Mesothelial cell of epicardium (in vitro differentiated cells): ENCODE measurements around the gene RBM26. TPM values are rescaled to one million over a fixed set of nuclear protein-coding genes. Genes with fewer than 3 reads are reported as not detected.

Experiments
- DNase-seq, 2 experiments: peaks; one replicate each; pipeline ENCODE4 v3.0.0; 2021; ENCODE audit warnings: low spot score in 2 of 2; ENCODE audit not compliant: unreplicated experiment in 2 of 2
- H3K27ac Mint-ChIP-seq: 2 replicates; pipeline ENCODE4 v1.8.0; 2021; ENCODE audit warnings: mixed read lengths
- H3K27me3 Mint-ChIP-seq: 2 replicates; pipeline ENCODE4 v1.8.0; 2021; ENCODE audit warnings: low read depth, mixed read lengths
- H3K36me3 Mint-ChIP-seq: 2 replicates; pipeline ENCODE4 v1.8.0; 2021; ENCODE audit warnings: mixed read lengths
- H3K4me1 Mint-ChIP-seq: 2 replicates; pipeline ENCODE4 v1.8.0; 2021; ENCODE audit warnings: mixed read lengths
- H3K4me3 Mint-ChIP-seq: 2 replicates; pipeline ENCODE4 v1.8.0; 2021; ENCODE audit warnings: mild to moderate bottlenecking, moderate library complexity, mixed read lengths
- H3K9me3 Mint-ChIP-seq: 2 replicates; pipeline ENCODE4 v1.8.0; 2021; ENCODE audit warnings: mixed read lengths
- total RNA-seq: library from RNA; stranded (reverse); gene quantifications from 3 replicates; pipeline ENCODE4 v1.2.1, GENCODE V29; 2021
- TF ChIP-seq, protein P1 (sequence below): fragments of 200-600 bp; sonication (generic); IDR thresholded peaks from one replicate; pipeline ENCODE4 v1.5.0; 2021; ENCODE audit warnings: antibody characterized with exemption; ENCODE audit not compliant: unreplicated experiment

Gene RBM26
- total RNA-seq, 1 donor from 2014 or later, result 87.3 TPM

DNA sequence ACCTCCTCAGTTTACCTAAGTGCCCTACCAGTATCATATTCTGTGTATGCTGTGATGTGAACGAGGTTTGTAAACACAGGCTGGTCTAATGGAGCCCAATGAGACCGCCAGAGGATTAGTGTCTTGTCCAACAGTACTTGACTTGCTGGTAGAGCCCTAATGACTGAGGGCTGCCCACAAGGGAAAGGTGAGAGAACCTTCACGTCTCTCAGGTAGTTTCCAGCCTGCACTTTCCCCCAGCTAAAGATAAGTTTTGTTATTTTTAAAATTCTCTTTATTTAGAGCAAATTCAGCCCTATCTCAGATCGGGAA, 498 bp upstream of the RBM26 start:
- Mint-ChIP-seq H3K9me3 (no peaks in the 10 kb centered on the region), H3K4me1 (peaks cover 46% of the 10 kb centered on the region), H3K27me3 (no peaks in the 10 kb centered on the region), H3K36me3 (no peaks in the 10 kb centered on the region), H3K4me3 (peak overlapping the region; percentile 93), H3K27ac (peak overlapping the region; percentile 99)
- no peak for DNase-seq
- TF ChIP-seq, protein P1, sequence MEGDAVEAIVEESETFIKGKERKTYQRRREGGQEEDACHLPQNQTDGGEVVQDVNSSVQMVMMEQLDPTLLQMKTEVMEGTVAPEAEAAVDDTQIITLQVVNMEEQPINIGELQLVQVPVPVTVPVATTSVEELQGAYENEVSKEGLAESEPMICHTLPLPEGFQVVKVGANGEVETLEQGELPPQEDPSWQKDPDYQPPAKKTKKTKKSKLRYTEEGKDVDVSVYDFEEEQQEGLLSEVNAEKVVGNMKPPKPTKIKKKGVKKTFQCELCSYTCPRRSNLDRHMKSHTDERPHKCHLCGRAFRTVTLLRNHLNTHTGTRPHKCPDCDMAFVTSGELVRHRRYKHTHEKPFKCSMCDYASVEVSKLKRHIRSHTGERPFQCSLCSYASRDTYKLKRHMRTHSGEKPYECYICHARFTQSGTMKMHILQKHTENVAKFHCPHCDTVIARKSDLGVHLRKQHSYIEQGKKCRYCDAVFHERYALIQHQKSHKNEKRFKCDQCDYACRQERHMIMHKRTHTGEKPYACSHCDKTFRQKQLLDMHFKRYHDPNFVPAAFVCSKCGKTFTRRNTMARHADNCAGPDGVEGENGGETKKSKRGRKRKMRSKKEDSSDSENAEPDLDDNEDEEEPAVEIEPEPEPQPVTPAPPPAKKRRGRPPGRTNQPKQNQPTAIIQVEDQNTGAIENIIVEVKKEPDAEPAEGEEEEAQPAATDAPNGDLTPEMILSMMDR, result no peak

DNA sequence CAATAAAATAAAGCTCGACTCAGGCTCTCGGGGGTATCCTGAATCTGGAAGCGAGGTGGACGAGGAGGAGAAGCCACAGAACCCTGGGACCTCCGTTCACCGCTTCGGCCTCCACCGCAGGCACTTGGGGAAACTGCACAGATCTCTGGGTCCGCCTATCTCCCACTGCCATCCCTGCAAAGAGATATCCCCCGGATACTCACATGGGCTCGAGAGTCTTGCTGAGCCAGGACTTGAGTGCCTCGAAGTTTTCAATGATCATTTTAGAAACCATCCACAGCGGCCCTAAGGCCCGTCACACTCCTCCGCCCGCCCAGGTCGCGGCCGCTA, 589 bp downstream of the RBM26 start:
- DNase-seq, result no peak
- H3K4me3 Mint-ChIP-seq, result no peak overlapping the region
- no peaks in the 10 kb centered on the region for H3K9me3 Mint-ChIP-seq
- H3K27me3 Mint-ChIP-seq, result no peaks in the 10 kb centered on the region
- peaks cover 1% of the 10 kb centered on the region for H3K36me3 Mint-ChIP-seq
- H3K4me1 Mint-ChIP-seq, result peaks cover 52% of the 10 kb centered on the region
- TF ChIP-seq, protein P1, result no peak
- H3K27ac Mint-ChIP-seq, result no peak overlapping the region

- TF ChIP-seq, protein P1, result no peak
- DNase-seq, result no peak
- H3K4me1 Mint-ChIP-seq, result peaks cover 50% of the 10 kb centered on the region
- H3K27me3 Mint-ChIP-seq, result no peaks in the 10 kb centered on the region
- no peaks in the 10 kb centered on the region for H3K9me3 Mint-ChIP-seq
- no peak overlapping the region for H3K27ac Mint-ChIP-seq
- no peak overlapping the region for H3K4me3 Mint-ChIP-seq
- peaks cover 6% of the 10 kb centered on the region for H3K36me3 Mint-ChIP-seq
Measured at GRCh38 chr13:79404985-79405384, 1.1 kb downstream of the RBM26 start.

DNA sequence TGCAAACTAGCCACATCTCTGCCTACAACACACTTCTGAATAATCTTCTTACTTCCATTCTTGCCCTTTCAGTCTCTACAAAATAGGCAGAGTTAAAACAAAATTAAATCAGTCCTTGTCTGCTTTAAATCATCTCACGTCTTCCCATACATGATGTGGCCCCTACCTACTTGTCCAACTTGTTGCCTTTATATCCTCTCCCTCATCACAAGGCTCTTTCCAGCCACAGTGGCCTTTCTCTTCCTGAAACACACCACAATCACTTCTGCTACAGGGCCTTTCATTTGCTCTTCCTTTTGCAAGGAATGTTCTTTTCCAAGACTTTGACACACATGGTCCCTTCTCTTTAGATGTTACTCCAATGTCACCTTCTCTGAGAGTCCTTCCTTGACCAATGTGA, 1.7 kb downstream of the RBM26 start:
- TF ChIP-seq, protein P1, result no peak
- no peaks in the 10 kb centered on the region for H3K9me3 Mint-ChIP-seq
- H3K36me3 Mint-ChIP-seq, result peaks cover 12% of the 10 kb centered on the region
- no peak for DNase-seq
- no peak overlapping the region for H3K27ac Mint-ChIP-seq
- no peaks in the 10 kb centered on the region for H3K27me3 Mint-ChIP-seq
- H3K4me1 Mint-ChIP-seq, result peaks cover 46% of the 10 kb centered on the region
- no peak overlapping the region for H3K4me3 Mint-ChIP-seq

- H3K27ac Mint-ChIP-seq, result peak overlapping the region; percentile 49
Measured at GRCh38 chr13:79403113-79403512, 2.9 kb downstream of the RBM26 start.

GRCh38 chr13:79402679-79403078, 3.4 kb downstream of the RBM26 start:
- Mint-ChIP-seq H3K27me3 (no peaks in the 10 kb centered on the region), H3K27ac (peak overlapping the region; percentile 49), H3K9me3 (no peaks in the 10 kb centered on the region), H3K4me3 (no peak overlapping the region), H3K4me1 (peaks cover 34% of the 10 kb centered on the region), H3K36me3 (peaks cover 24% of the 10 kb centered on the region)
- TF ChIP-seq, protein P1, result no peak
- DNase-seq, result no peak

More at GRCh38 chr13:79403113-79403512, 2.9 kb downstream of the RBM26 start:
- no peaks in the 10 kb centered on the region for H3K9me3 Mint-ChIP-seq
- H3K4me1 Mint-ChIP-seq, result peaks cover 39% of the 10 kb centered on the region
- TF ChIP-seq, protein P1, result no peak
- H3K27me3 Mint-ChIP-seq, result no peaks in the 10 kb centered on the region
- no peak overlapping the region for H3K4me3 Mint-ChIP-seq
- peaks cover 21% of the 10 kb centered on the region for H3K36me3 Mint-ChIP-seq
- no peak for DNase-seq
